ENCODE data around the gene CNGA4.
A peak's percentile ranks its signal among the peaks of the same experiment; 100 is the strongest.
"Not testable (repeated sequence)": the region's sequence is repeated elsewhere in the genome, so short reads cannot be mapped to it uniquely, and the experiment has no call there.

CNGA4 gene

GRCh38 chr11:6245536-6245935 is 6.6 kb downstream of the CNGA4 start:
- Histone ChIP-seq H3K36me3 (ENCODE audit: insufficient read depth, low read length) (no peaks in the 10 kb centered on the region), H3K27ac (ENCODE audit: low read depth, low read length) (no peak overlapping the region), H3K9ac (ENCODE audit: low read depth, low read length) (no peak overlapping the region), H3K4me3 (ENCODE audit: low read length) (no peak overlapping the region), H3K9me3 (ENCODE audit: insufficient read depth, low read depth, low read length) (no peaks in the 10 kb centered on the region), H3K4me1 (ENCODE audit: insufficient read depth, low read length) (no peaks in the 10 kb centered on the region), H3K27me3 (ENCODE audit: insufficient read depth, low read length) (no peaks in the 10 kb centered on the region)
- WGBS, result 92% methylated on average over 2 of the region's 2 CpGs

DNA sequence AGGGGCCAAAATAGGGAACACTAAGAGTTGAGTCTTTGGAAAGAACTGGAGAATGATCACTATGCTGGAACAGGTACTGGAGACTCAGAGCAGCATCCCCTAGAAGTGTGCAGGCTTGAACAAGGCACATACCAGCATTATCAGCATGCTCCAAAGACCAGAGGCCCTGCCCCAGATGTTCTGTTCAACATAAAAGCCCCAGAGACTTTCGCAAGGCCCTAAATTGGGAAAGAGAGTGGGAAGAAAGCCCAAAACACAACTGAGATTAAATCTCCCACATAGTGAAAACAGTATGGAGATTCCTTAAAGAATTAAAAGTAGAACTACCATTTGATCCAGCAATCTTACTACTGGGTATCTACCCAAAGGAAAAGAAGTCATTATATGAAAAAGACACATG is 9.4 kb downstream of the CNGA4 start:
- H3K27me3 ChIP-seq (ENCODE audit: insufficient read depth, low read length), result no peaks in the 10 kb centered on the region
- H3K4me1 ChIP-seq (ENCODE audit: insufficient read depth, low read length), result peaks cover 8% of the 10 kb centered on the region
- H3K9me3 ChIP-seq (ENCODE audit: insufficient read depth, low read depth, low read length), result no peaks in the 10 kb centered on the region
- no peak overlapping the region for H3K4me3 ChIP-seq (ENCODE audit: low read length)
- no peaks in the 10 kb centered on the region for H3K36me3 ChIP-seq (ENCODE audit: insufficient read depth, low read length)
- no peak overlapping the region for H3K9ac ChIP-seq (ENCODE audit: low read depth, low read length)
- H3K27ac ChIP-seq (ENCODE audit: low read depth, low read length), result no peak overlapping the region
- 100% methylated on average over 1 of the region's 1 CpG for WGBS

GRCh38 chr11:6248897-6249296 is 10.0 kb downstream of the CNGA4 start:
- H3K27ac ChIP-seq (ENCODE audit: low read depth, low read length); H3K36me3 ChIP-seq (ENCODE audit: insufficient read depth, low read length); H3K27me3 ChIP-seq (ENCODE audit: insufficient read depth, low read length); H3K9ac ChIP-seq (ENCODE audit: low read depth, low read length); H3K4me1 ChIP-seq (ENCODE audit: insufficient read depth, low read length); H3K9me3 ChIP-seq (ENCODE audit: insufficient read depth, low read depth, low read length); H3K4me3 ChIP-seq (ENCODE audit: low read length): not testable (repeated sequence)
- WGBS, result 95% methylated on average over 3 of the region's 3 CpGs

- H3K36me3 ChIP-seq (ENCODE audit: insufficient read depth, low read length), result no peaks in the 10 kb centered on the region
- H3K9me3 ChIP-seq (ENCODE audit: insufficient read depth, low read depth, low read length), result no peaks in the 10 kb centered on the region
- peaks cover 4% of the 10 kb centered on the region; the same call in 1 of the 2 replicates for H3K27me3 ChIP-seq (ENCODE audit: insufficient read depth, low read length)
- H3K9ac ChIP-seq (ENCODE audit: low read depth, low read length), result no peak overlapping the region
- 76% methylated on average over 3 of the region's 3 CpGs for WGBS
- H3K4me1 ChIP-seq (ENCODE audit: insufficient read depth, low read length), result peaks cover 8% of the 10 kb centered on the region
- H3K4me3 ChIP-seq (ENCODE audit: low read length), result no peak overlapping the region
- no peak overlapping the region for H3K27ac ChIP-seq (ENCODE audit: low read depth, low read length)
Observed at GRCh38 chr11:6249770-6250555, 11.1 kb downstream of the CNGA4 start.

DNA sequence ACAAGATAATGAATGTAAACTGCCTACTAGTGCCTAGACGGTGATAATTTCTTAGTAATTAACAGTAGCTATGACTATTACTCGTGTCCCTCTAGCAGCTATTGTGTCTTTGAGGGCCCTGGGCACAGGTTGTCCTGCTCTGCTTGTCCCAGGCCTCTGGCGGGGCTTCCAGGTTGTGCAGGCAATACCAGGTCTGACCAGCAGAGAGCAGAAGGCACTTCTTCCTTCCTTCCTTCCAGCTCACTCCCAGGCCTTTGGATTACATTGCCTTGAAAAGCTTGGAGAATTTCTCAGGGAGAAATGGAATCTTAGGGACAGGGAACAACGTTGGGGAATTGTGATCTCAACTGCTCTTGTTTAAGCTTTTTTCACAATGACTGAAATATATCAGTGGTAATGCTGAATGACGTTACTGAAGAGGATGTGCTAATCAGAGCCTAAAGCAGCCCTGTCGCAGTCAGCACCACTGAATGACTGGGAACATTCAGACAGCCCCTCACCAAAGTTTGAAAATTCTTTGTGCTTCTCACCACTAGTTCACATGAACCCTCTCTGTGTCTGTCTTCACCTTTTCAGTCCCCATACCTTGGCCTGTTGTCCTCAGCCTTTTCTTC is 12.3 kb downstream of the CNGA4 start:
- peaks cover 16% of the 10 kb centered on the region for H3K27me3 ChIP-seq (ENCODE audit: insufficient read depth, low read length)
- H3K27ac ChIP-seq (ENCODE audit: low read depth, low read length), result no peak overlapping the region
- 46% methylated on average over 6 of the region's 6 CpGs for WGBS

DNA sequence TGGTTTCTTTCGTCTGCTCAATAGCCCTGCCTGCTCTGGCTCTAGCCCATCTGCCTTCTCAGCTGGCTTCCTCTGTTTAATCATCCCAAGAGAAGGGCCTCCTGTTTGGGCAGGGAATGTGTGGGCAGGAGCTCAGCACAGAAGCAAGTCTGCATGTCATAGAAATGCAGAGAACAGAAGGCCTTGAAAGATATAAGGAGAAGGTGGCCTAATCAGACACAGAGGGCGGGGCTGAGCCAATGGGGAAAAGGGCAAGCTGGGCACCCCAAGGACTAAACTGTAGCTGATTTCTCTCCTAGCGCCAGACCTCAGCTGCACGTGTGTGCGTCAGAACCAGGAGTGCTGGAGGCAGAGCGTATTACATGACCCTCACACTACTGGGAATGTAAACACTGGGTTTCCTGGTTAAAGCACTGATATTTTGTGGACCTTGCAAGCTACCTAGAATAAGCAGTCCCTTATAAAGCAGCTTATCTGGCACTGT is 13.1 kb downstream of the CNGA4 start:
- Histone ChIP-seq H3K27me3 (ENCODE audit: insufficient read depth, low read length) (peaks cover 24% of the 10 kb centered on the region), H3K9ac (ENCODE audit: low read depth, low read length) (no peak overlapping the region)
- WGBS, result 87% methylated on average over 6 of the region's 6 CpGs

More for the DNA sequence above, 12.3 kb downstream of the CNGA4 start:
- Histone ChIP-seq H3K4me3 (ENCODE audit: low read length) (no peak overlapping the region), H3K9ac (ENCODE audit: low read depth, low read length) (no peak overlapping the region), H3K36me3 (ENCODE audit: insufficient read depth, low read length) (no peaks in the 10 kb centered on the region), H3K4me1 (ENCODE audit: insufficient read depth, low read length) (peaks cover 8% of the 10 kb centered on the region), H3K9me3 (ENCODE audit: insufficient read depth, low read depth, low read length) (no peaks in the 10 kb centered on the region)

GRCh38 chr11:6253197-6253596 is 14.3 kb downstream of the CNGA4 start:
- Histone ChIP-seq H3K9me3 (ENCODE audit: insufficient read depth, low read depth, low read length) (no peaks in the 10 kb centered on the region), H3K9ac (ENCODE audit: low read depth, low read length) (no peak overlapping the region), H3K36me3 (ENCODE audit: insufficient read depth, low read length) (no peaks in the 10 kb centered on the region), H3K27ac (ENCODE audit: low read depth, low read length) (no peak overlapping the region), H3K4me3 (ENCODE audit: low read length) (no peak overlapping the region), H3K4me1 (ENCODE audit: insufficient read depth, low read length) (peaks cover 8% of the 10 kb centered on the region), H3K27me3 (ENCODE audit: insufficient read depth, low read length) (peaks cover 36% of the 10 kb centered on the region)
- 100% methylated on average over 1 of the region's 1 CpG for WGBS

More for the DNA sequence above, 13.1 kb downstream of the CNGA4 start:
- H3K36me3 ChIP-seq (ENCODE audit: insufficient read depth, low read length), result no peaks in the 10 kb centered on the region
- H3K9me3 ChIP-seq (ENCODE audit: insufficient read depth, low read depth, low read length), result no peaks in the 10 kb centered on the region
- no peak overlapping the region for H3K27ac ChIP-seq (ENCODE audit: low read depth, low read length)
- peaks cover 8% of the 10 kb centered on the region for H3K4me1 ChIP-seq (ENCODE audit: insufficient read depth, low read length)
- no peak overlapping the region for H3K4me3 ChIP-seq (ENCODE audit: low read length)

- 75% methylated on average over 2 of the region's 3 CpGs for WGBS
- H3K27me3 ChIP-seq (ENCODE audit: insufficient read depth, low read length), result peaks cover 85% of the 10 kb centered on the region
- no peaks in the 10 kb centered on the region for H3K36me3 ChIP-seq (ENCODE audit: insufficient read depth, low read length)
Observed at GRCh38 chr11:6258141-6258540, 19.3 kb downstream of the CNGA4 start.

GRCh38 chr11:6258571-6259081 is 19.7 kb downstream of the CNGA4 start:
- WGBS, result 12% methylated on average over 16 of the region's 16 CpGs
- no peak overlapping the region for H3K9ac ChIP-seq (ENCODE audit: low read depth, low read length)
- H3K4me3 ChIP-seq (ENCODE audit: low read length), result peak overlapping the region; percentile 55
- no peaks in the 10 kb centered on the region for H3K36me3 ChIP-seq (ENCODE audit: insufficient read depth, low read length)
- peaks cover 88% of the 10 kb centered on the region for H3K27me3 ChIP-seq (ENCODE audit: insufficient read depth, low read length)
- no peak overlapping the region for H3K27ac ChIP-seq (ENCODE audit: low read depth, low read length)
- no peaks in the 10 kb centered on the region for H3K9me3 ChIP-seq (ENCODE audit: insufficient read depth, low read depth, low read length)
- peaks cover 12% of the 10 kb centered on the region for H3K4me1 ChIP-seq (ENCODE audit: insufficient read depth, low read length)

More at GRCh38 chr11:6258141-6258540, 19.3 kb downstream of the CNGA4 start:
- H3K4me3 ChIP-seq (ENCODE audit: low read length), result peak overlapping the region; percentile 55; the same call in 1 of the 2 replicates
- H3K9me3 ChIP-seq (ENCODE audit: insufficient read depth, low read depth, low read length), result no peaks in the 10 kb centered on the region
- H3K27ac ChIP-seq (ENCODE audit: low read depth, low read length), result no peak overlapping the region
- peaks cover 12% of the 10 kb centered on the region for H3K4me1 ChIP-seq (ENCODE audit: insufficient read depth, low read length)
- H3K9ac ChIP-seq (ENCODE audit: low read depth, low read length), result no peak overlapping the region

DNA sequence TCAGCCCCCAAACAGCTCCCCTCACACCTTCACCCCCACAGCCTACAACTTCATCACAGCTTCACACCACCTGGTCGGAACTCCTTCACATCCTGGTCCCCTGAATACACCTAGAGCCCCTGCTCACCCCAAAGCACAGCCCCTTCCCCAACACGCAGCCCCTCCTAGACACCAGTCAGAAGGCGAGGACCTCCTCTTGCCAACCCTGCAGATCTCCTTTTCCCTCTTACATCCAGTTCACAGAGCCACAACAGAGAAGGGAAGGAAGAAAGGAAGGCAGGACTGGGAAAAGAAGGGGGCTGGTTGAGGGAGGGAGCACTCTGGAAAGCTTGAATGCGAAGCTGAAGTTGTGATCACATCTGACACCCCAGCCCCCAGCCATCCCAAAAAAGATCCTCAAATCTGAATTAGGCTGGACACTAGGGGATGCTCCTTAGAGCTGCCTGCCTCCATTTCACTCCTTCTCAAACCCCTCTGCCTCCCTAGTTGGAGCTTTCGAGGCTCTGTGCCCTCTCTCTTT is 21.4 kb downstream of the CNGA4 start:
- H3K4me3 ChIP-seq (ENCODE audit: low read length), result peak overlapping the region; percentile 55

GRCh38 chr11:6263662-6264061 is 24.8 kb downstream of the CNGA4 start:
- H3K27ac ChIP-seq (ENCODE audit: low read depth, low read length), result no peak overlapping the region
- H3K9ac ChIP-seq (ENCODE audit: low read depth, low read length), result no peak overlapping the region
- H3K9me3 ChIP-seq (ENCODE audit: insufficient read depth, low read depth, low read length), result no peaks in the 10 kb centered on the region
- WGBS, result 97% methylated on average over 1 of the region's 1 CpG
- H3K4me3 ChIP-seq (ENCODE audit: low read length), result no peak overlapping the region
- peaks cover 56% of the 10 kb centered on the region for H3K27me3 ChIP-seq (ENCODE audit: insufficient read depth, low read length)
- no peaks in the 10 kb centered on the region for H3K36me3 ChIP-seq (ENCODE audit: insufficient read depth, low read length)
- H3K4me1 ChIP-seq (ENCODE audit: insufficient read depth, low read length), result peaks cover 7% of the 10 kb centered on the region

More for the DNA sequence above, 21.4 kb downstream of the CNGA4 start:
- Histone ChIP-seq H3K36me3 (ENCODE audit: insufficient read depth, low read length) (no peaks in the 10 kb centered on the region), H3K4me1 (ENCODE audit: insufficient read depth, low read length) (peaks cover 12% of the 10 kb centered on the region), H3K27ac (ENCODE audit: low read depth, low read length) (no peak overlapping the region), H3K9me3 (ENCODE audit: insufficient read depth, low read depth, low read length) (no peaks in the 10 kb centered on the region), H3K9ac (ENCODE audit: low read depth, low read length) (no peak overlapping the region; the same call in 1 of the 2 replicates), H3K27me3 (ENCODE audit: insufficient read depth, low read length) (peaks cover 86% of the 10 kb centered on the region)
- 55% methylated on average over 5 of the region's 5 CpGs for WGBS

Data from HUES64 (cell line).